ENCODE measurements around the gene ARHGAP32. TPM values are rescaled to one million over a fixed set of nuclear protein-coding genes. Genes with fewer than 3 reads are reported as not detected.

Gene ARHGAP32
- total RNA-seq, 2 experiments from 2014 or later: 8.7 to 10.0 TPM

- H3K9me3 ChIP-seq (ENCODE audit: control insufficient read depth in 1 of 2, insufficient read depth in 1 of 2, low read length in 2 of 2): peaks cover 0 to 8% of the 10 kb centered on the region in 2 experiments
- Mint-ChIP-seq H3K36me3 (ENCODE audit: low read depth) (peaks cover 49% of the 10 kb centered on the region), H3K27me3 (no peaks in the 10 kb centered on the region), H3K4me3 (no peak overlapping the region), H3K9me3 (peaks cover 15% of the 10 kb centered on the region), H3K4me1 (ENCODE audit: low read depth) (no peaks in the 10 kb centered on the region), H3K27ac (no peak overlapping the region)
- TF ChIP-seq CTCF (IDR thresholded peaks at IDR 0.05): no peak
- no peaks in the 10 kb centered on the region for H3K27me3 ChIP-seq (ENCODE audit: control insufficient read depth in 1 of 2, insufficient read depth in 2 of 2, low read length in 2 of 2)
- ATAC-seq (ENCODE audit: poor library complexity): no peak
- CTCF ChIA-PET: no interaction called here
- H3K36me3 ChIP-seq (ENCODE audit: insufficient read depth, low read length): no peaks in the 10 kb centered on the region
- no peak for DNase-seq
- intact Hi-C loops (cut with DNase I, micrococcal nuclease): no loop called here
- H3K4me1 ChIP-seq (ENCODE audit: insufficient read depth, low read length): no peaks in the 10 kb centered on the region
- H3K27ac ChIP-seq (ENCODE audit: low read depth in 1 of 2, low read length in 2 of 2): no peak overlapping the region
- H3K4me3 ChIP-seq (ENCODE audit: low read length): no peak overlapping the region
- POLR2A ChIA-PET: no interaction called here
These were observed 105.1 kb downstream of the ARHGAP32 start for GRCh38 chr11:129086976-129087375.

- Mint-ChIP-seq H3K9me3 (peaks cover 13% of the 10 kb centered on the region), H3K4me3 (no peak overlapping the region), H3K4me1 (ENCODE audit: low read depth) (no peaks in the 10 kb centered on the region), H3K27ac (no peak overlapping the region), H3K36me3 (ENCODE audit: low read depth) (peaks cover 26% of the 10 kb centered on the region), H3K27me3 (no peaks in the 10 kb centered on the region)
- ATAC-seq (ENCODE audit: poor library complexity) (no peak), DNase-seq (no peak)
- TF ChIP-seq CTCF (IDR thresholded peaks at IDR 0.05): no peak
- ChIA-PET CTCF (no interaction called here), POLR2A (no interaction called here)
- Histone ChIP-seq H3K4me3 (ENCODE audit: low read length) (no peak overlapping the region), H3K9me3 (ENCODE audit: control insufficient read depth in 1 of 2, insufficient read depth in 1 of 2, low read length in 2 of 2) (no peaks in the 10 kb centered on the region), H3K27ac (ENCODE audit: low read depth in 1 of 2, low read length in 2 of 2) (no peak overlapping the region), H3K27me3 (ENCODE audit: control insufficient read depth in 1 of 2, insufficient read depth in 2 of 2, low read length in 2 of 2) (no peaks in the 10 kb centered on the region), H3K4me1 (ENCODE audit: insufficient read depth, low read length) (no peaks in the 10 kb centered on the region), H3K36me3 (ENCODE audit: insufficient read depth, low read length) (no peaks in the 10 kb centered on the region)
- intact Hi-C loops (cut with DNase I, micrococcal nuclease): no loop called here
These were observed 114.9 kb downstream of the ARHGAP32 start for GRCh38 chr11:129077191-129077590.

DNA sequence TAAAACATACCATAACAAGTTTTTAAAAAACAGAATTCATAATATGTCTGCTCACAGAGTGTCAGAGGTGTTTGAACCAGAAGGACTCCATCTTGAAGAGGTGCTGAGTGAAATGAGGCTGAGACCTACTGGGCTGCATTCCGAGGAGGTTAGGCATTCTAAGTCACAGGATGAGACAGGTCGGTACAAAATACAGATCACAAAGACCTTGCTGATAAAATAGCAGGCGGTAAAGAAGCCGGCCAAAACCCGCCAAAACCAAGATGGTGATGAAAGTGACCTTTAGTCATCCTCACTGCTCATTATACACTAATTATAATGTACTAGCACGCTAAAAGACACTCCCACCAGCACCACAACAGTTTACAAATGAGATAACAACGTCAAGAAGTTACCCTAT, 116.4 kb downstream of the ARHGAP32 start:
- H3K4me1 Mint-ChIP-seq (ENCODE audit: low read depth): no peaks in the 10 kb centered on the region
- ChIA-PET CTCF (no interaction called here), POLR2A (no interaction called here)
- no peaks in the 10 kb centered on the region for H3K9me3 ChIP-seq (ENCODE audit: control insufficient read depth in 1 of 2, insufficient read depth in 1 of 2, low read length in 2 of 2)
- H3K27ac Mint-ChIP-seq: no peak overlapping the region
- no peak for DNase-seq
- H3K27ac ChIP-seq (ENCODE audit: low read depth in 1 of 2, low read length in 2 of 2): no peak overlapping the region
- H3K4me3 ChIP-seq (ENCODE audit: low read length): no peak overlapping the region
- intact Hi-C loops (cut with DNase I, micrococcal nuclease): no loop called here
- ATAC-seq (ENCODE audit: poor library complexity): no peak
- H3K27me3 ChIP-seq (ENCODE audit: control insufficient read depth in 1 of 2, insufficient read depth in 2 of 2, low read length in 2 of 2): no peaks in the 10 kb centered on the region
- H3K4me1 ChIP-seq (ENCODE audit: insufficient read depth, low read length): no peaks in the 10 kb centered on the region
- H3K36me3 Mint-ChIP-seq (ENCODE audit: low read depth): peaks cover 13% of the 10 kb centered on the region
- TF ChIP-seq CTCF (IDR thresholded peaks at IDR 0.05): no peak
- no peak overlapping the region for H3K4me3 Mint-ChIP-seq
- no peaks in the 10 kb centered on the region for H3K36me3 ChIP-seq (ENCODE audit: insufficient read depth, low read length)
- peaks cover 6% of the 10 kb centered on the region for H3K9me3 Mint-ChIP-seq
- no peaks in the 10 kb centered on the region for H3K27me3 Mint-ChIP-seq
